AG09309 (cell line): ENCODE measurements around the gene FILIP1L.

ENCODE experiments used
- DNase-seq: peaks from one replicate; pipeline ENCODE4 v3.0.0-alpha.2; 2010; ENCODE audit warnings: low read depth
- H3K4me3 ChIP-seq: 2 replicates; pipeline ENCODE4 v1.5.1; 2011; ENCODE audit warnings: mild to moderate bottlenecking, low read depth, low read length, moderate library complexity; ENCODE audit not compliant: control insufficient read depth
- TF ChIP-seq, protein P1 (sequence below): IDR thresholded peaks from 2 replicates; pipeline ENCODE4 v1.5.1; 2011; ENCODE audit warnings: mild to moderate bottlenecking, low read depth, low read length, inconsistent platforms; ENCODE audit not compliant: insufficient read depth, control insufficient read depth; ENCODE audit errors: missing control alignments

The FILIP1L gene

DNA sequence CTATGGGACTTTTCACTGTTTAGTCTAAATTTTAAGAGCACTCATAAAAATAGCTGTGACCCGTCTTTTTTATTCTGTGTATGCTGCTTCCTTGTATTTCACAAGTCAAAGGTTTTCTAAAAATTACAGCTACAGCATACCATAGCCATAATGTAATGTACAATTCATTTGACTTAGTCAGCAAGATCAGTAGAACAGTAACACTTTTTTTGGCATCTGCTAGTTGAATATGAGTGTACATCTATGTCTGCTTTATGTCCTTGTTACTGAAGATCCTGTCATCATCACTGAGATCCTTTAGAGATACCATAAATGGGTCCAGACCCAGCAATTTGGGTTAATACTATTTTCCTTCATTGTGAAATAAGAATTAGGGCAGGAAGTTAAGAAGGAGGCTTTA is 254.5 kb downstream of the FILIP1L start:
- peak; percentile 97 for DNase-seq
- TF ChIP-seq, protein P1, sequence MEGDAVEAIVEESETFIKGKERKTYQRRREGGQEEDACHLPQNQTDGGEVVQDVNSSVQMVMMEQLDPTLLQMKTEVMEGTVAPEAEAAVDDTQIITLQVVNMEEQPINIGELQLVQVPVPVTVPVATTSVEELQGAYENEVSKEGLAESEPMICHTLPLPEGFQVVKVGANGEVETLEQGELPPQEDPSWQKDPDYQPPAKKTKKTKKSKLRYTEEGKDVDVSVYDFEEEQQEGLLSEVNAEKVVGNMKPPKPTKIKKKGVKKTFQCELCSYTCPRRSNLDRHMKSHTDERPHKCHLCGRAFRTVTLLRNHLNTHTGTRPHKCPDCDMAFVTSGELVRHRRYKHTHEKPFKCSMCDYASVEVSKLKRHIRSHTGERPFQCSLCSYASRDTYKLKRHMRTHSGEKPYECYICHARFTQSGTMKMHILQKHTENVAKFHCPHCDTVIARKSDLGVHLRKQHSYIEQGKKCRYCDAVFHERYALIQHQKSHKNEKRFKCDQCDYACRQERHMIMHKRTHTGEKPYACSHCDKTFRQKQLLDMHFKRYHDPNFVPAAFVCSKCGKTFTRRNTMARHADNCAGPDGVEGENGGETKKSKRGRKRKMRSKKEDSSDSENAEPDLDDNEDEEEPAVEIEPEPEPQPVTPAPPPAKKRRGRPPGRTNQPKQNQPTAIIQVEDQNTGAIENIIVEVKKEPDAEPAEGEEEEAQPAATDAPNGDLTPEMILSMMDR: no peak
- no peak overlapping the region for H3K4me3 ChIP-seq

DNA sequence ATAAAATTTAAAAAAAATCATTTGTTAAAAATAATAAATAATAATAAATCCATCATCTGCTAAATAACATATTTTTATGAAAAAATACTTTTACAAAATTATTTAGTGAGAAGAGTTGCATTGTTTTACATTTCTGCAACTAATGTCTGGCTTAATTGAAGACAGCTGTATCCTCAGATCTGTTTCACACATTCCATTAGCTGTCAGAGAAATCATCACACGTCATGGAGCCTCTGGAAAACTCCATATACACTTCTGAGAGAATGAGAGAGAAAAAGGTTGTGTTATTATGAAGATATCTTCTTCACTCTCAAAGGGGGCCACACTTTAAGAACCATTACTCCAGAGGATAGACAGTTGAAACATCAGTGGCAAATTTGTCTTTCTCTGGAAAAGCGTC is 255.8 kb downstream of the FILIP1L start:
- H3K4me3 ChIP-seq: no peak overlapping the region
- DNase-seq: no peak
- TF ChIP-seq, protein P1: no peak

DNA sequence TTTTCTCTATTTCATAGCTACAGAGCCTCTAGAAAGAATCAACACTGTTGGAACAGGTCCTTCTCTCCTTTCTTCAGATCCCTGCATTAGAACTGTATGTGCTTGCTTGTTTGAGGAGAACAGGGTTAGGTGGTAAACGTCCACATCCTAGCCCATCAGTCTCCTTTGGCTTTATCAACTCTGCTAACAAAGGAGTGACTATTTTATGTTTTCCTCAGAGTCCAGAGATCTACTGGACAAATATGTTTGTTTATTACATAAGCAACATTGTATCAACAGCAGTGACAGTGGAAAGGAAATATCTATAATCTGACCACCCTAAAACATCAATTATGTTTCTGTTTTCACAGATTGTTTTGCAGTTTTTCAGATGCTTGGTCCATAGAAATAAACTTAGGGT is 257.0 kb downstream of the FILIP1L start:
- TF ChIP-seq, protein P1: no peak
- no peak overlapping the region for H3K4me3 ChIP-seq
- DNase-seq: no peak

DNA sequence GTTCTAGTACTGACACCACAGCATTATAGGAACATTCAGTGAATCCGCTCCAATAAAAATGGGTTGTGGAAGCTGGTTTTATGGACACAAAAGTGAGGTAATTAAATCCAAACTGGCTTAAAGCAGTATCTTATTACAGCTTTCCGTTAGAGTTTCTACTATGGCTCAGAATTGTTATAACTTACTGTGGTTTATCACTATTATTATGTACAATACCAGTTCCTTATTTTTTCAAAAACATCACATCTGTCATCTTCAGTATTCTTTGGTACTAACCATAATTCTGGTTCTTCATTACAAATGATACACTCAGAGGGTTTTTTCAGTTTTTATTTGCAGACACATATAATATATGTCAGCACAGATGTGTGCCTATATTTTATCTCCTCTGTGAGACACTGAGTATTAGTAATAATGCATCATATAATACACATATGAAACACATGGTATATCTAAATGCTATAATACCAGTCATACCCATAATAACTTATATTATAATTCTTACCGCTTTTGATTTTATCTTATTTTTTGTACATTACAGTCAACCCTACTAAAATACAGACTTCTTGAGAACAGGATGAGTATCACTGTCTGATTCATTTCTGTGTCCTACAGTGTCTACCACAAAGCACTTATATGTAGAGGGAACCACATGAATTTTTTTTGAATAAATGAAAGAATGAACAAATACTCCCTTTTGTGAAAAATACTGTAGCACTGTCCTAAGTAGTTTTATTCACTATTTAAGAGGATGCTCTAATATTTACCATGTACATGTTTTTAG is 257.7 kb downstream of the FILIP1L start:
- no peak overlapping the region for H3K4me3 ChIP-seq
- no peak for DNase-seq
- TF ChIP-seq, protein P1: no peak

DNA sequence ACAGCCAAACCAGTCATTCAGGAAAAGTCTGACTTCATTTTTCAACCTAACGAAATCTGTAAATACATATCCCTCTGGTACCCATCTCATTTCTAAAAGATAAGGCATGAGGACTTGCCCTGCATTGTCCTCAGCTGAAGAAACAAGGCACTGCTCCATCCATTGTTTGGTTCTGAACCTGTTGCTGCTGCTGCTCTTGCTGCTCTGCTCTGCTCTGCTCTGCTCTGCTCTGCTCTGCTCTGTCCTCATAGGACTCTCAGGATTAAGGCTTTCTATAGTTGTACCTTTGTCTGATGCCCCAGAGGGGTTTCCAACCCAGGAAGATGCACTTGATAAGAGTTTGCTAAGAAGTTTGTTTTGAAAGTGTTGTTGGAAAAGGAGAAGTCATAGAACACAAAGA is 258.4 kb downstream of the FILIP1L start:
- no peak for DNase-seq
- H3K4me3 ChIP-seq: no peak overlapping the region

DNA sequence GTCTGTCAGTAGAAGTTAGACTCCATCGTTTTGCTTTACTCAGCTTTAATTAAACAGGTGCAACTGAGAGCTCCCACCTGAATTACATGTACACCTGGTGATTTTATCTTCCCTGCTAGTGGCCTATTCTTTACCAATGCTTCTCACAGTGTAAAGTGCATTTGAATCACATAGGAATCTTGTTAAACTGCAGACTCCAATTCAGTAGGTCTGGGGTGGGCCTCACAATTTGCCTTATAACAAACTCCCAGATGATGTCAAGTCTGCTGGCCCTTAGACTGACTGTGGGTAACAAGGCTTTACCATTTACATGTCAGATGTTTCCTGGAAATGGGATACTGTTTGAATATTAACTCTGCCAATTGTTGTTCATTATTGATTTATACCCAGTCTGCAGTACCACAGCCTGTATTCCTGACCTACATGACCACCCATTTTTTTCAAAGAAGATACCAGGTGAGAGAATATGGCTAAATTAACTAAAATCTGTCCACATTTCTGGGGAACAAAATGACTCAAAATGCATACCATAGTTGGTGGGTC is 259.5 kb downstream of the FILIP1L start:
- TF ChIP-seq, protein P1: no peak
- no peak for DNase-seq
- H3K4me3 ChIP-seq: no peak overlapping the region

More for the DNA sequence above, 258.4 kb downstream of the FILIP1L start:
- TF ChIP-seq, protein P1: no peak
